ENCODE measurements around the gene SLC1A2. TPM values are rescaled to one million over a fixed set of nuclear protein-coding genes. Genes with fewer than 3 reads are reported as not detected.
"Not testable (repeated sequence)": the region's sequence is repeated elsewhere in the genome, so short reads cannot be mapped to it uniquely, and the experiment has no call there.

SLC1A2 gene
- total and polyA plus RNA-seq, 3 donors from 2014 or later: 0.74 to 7.5 (median 1.1) TPM

DNA sequence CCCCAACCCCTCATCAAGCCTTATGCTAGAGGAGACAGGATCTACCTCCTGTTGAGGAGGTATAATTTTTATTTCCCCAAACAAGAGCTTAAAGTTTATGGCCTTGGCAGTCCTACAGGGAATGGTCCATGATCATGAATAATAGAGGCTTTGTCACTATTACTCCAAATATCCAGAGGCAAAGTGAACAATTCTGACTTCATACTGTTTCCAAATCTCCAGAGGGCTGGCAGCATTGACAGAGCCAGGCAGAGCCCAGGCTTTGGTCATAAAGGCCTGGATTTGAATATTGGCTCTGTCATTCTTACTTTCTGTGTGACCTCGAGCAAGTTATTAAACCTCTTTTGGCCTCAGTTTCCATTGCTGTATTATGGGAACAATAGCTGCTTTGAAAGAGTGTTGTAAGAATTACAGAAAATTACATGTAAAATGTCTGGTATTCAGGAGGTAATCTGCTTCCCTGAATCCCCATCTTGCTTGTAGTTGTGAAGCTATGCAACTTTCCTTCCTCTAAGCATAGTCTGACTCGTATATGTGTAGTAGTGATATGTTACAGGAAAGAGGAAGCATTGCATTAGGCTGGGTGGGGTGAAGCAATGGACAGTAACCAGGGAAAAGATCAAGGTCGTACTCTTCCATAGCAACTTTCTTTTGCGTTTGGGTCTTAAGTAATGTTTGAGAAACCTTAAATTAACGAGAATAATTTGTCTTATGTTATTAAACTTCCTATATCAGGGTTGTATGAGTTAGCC lies 191.6 kb downstream of the SLC1A2 start:
- Histone ChIP-seq H3K4me3 (no peak overlapping the region), H3K9me3 (no peaks in the 10 kb centered on the region), H3K27me3 (no peaks in the 10 kb centered on the region), H3K27ac (no peak overlapping the region), H3K36me3 (ENCODE audit: low read depth, missing control alignments) (no peaks in the 10 kb centered on the region), H3K4me1 (no peaks in the 10 kb centered on the region)
- WGBS, 2 donors: 77% methylated on average over 5 of the region's 5 CpGs
- no peak for DNase-seq
- TF ChIP-seq CTCF (IDR thresholded peaks at IDR 0.05): no peak
- no peak for TF ChIP-seq POLR2A (IDR thresholded peaks at IDR 0.05)
- intact Hi-C loops (cut with DNase I; ENCODE audit: low total_unique reads): no loop called here

DNA sequence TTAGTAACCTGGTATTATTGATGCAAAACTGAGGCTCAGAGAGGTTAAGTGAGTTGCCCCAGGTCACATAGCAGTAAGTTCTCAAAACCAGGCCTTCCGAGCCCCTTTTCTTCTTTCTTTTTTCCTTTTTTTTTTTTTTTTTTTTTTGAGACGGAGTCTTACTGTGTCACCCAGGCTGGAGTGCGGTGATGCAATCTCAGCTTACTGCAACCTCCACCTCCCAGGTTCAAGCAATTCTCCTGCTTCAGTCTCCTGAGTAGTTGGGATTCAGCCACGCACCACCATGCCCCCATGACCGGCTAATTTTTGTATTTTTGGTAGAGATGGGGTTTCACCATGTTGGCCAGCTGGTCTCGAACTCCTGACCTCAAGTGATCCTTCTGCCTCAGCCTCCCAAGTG lies 192.6 kb downstream of the SLC1A2 start:
- 91 to 95% methylated on average over 6 of the region's 6 CpGs for WGBS, 2 donors
- H3K4me3 ChIP-seq; H3K4me1 ChIP-seq; H3K36me3 ChIP-seq (ENCODE audit: low read depth, missing control alignments); intact Hi-C loops (cut with DNase I; ENCODE audit: low total_unique reads); H3K9me3 ChIP-seq; H3K27ac ChIP-seq; DNase-seq; H3K27me3 ChIP-seq: not testable (repeated sequence)

- no peak overlapping the region for H3K27ac ChIP-seq
- no peak overlapping the region for H3K4me3 ChIP-seq
- H3K9me3 ChIP-seq: no peaks in the 10 kb centered on the region
- H3K4me1 ChIP-seq: no peaks in the 10 kb centered on the region
- no peaks in the 10 kb centered on the region for H3K36me3 ChIP-seq (ENCODE audit: low read depth, missing control alignments)
- H3K27me3 ChIP-seq: no peaks in the 10 kb centered on the region
- no peak for DNase-seq
- 64 to 68% methylated on average over 3 of the region's 3 CpGs for WGBS, 2 donors
- TF ChIP-seq POLR2A (IDR thresholded peaks at IDR 0.05): no peak
- no peak for TF ChIP-seq CTCF (IDR thresholded peaks at IDR 0.05)
- intact Hi-C loops (cut with DNase I; ENCODE audit: low total_unique reads): no loop called here
Observed at GRCh38 chr11:35225946-35226520, 193.3 kb downstream of the SLC1A2 start.

GRCh38 chr11:35223991-35224390 lies 195.4 kb downstream of the SLC1A2 start:
- TF ChIP-seq CTCF (IDR thresholded peaks at IDR 0.05) (no peak), POLR2A (IDR thresholded peaks at IDR 0.05) (no peak)
- WGBS, 2 donors: 72 to 83% methylated on average over 1 of the region's 1 CpG
- no peaks in the 10 kb centered on the region for H3K36me3 ChIP-seq (ENCODE audit: low read depth, missing control alignments)
- H3K4me1 ChIP-seq: no peaks in the 10 kb centered on the region
- H3K9me3 ChIP-seq: no peaks in the 10 kb centered on the region
- H3K27ac ChIP-seq: no peak overlapping the region
- H3K4me3 ChIP-seq: no peak overlapping the region
- intact Hi-C loops (cut with DNase I; ENCODE audit: low total_unique reads): no loop called here
- H3K27me3 ChIP-seq: no peaks in the 10 kb centered on the region
- no peak for DNase-seq

GRCh38 chr11:35223371-35223796 lies 196.0 kb downstream of the SLC1A2 start:
- intact Hi-C loops (cut with DNase I; ENCODE audit: low total_unique reads): no loop called here
- DNase-seq: no peak
- no peak overlapping the region for H3K27ac ChIP-seq
- no peaks in the 10 kb centered on the region for H3K9me3 ChIP-seq
- H3K4me3 ChIP-seq: no peak overlapping the region
- 43 to 60% methylated on average over 9 of the region's 9 CpGs for WGBS, 2 donors
- no peaks in the 10 kb centered on the region for H3K36me3 ChIP-seq (ENCODE audit: low read depth, missing control alignments)
- H3K27me3 ChIP-seq: no peaks in the 10 kb centered on the region
- no peak for TF ChIP-seq POLR2A (IDR thresholded peaks at IDR 0.05)
- no peak for TF ChIP-seq CTCF (IDR thresholded peaks at IDR 0.05)
- no peaks in the 10 kb centered on the region for H3K4me1 ChIP-seq
